Measurements from ENCODE around the gene FZD10.

- no peak for TF ChIP-seq CTCF (IDR thresholded peaks at IDR 0.05; ENCODE audit: insufficient read depth, low read length)
- TF ChIP-seq SPI1 (IDR thresholded peaks at IDR 0.05; ENCODE audit: borderline replicate concordance, low read depth) = no peak
- no peak for TF ChIP-seq GABPA (IDR thresholded peaks at IDR 0.05; ENCODE audit: low read depth)
Measured at GRCh38 chr12:130133851-130134562, 28.3 kb upstream of the FZD10 start.

All from HL-60 (cell line).